HG02610 (cell line): ENCODE data around the gene S1PR5.

Experiments
- ATAC-seq: cut with Tn5 transposase; IDR thresholded peaks from one replicate; pipeline ENCODE4 v1.9.1; 2021; ENCODE audit warnings: mild to moderate bottlenecking, moderate library complexity; ENCODE audit not compliant: unreplicated experiment

S1PR5 gene

GRCh38 chr19:10473192-10473591 lies 44.1 kb downstream of the S1PR5 start:
- ATAC-seq, result no peak

- ATAC-seq, result no peak
These were observed 45.3 kb downstream of the S1PR5 start for GRCh38 chr19:10471909-10472308.

GRCh38 chr19:10468133-10468532 lies 49.1 kb downstream of the S1PR5 start:
- no peak for ATAC-seq

GRCh38 chr19:10467104-10467706 lies 50.0 kb downstream of the S1PR5 start:
- no peak for ATAC-seq

GRCh38 chr19:10464456-10464855 lies 52.8 kb downstream of the S1PR5 start:
- ATAC-seq, result no peak
